Skin of body (tissue), 2 donors: ENCODE data around the gene ATP8B3. TPM values are rescaled to one million over a fixed set of nuclear protein-coding genes. Genes with fewer than 3 reads are reported as not detected.

ENCODE experiments used
- DNase-seq: peaks from one replicate; lab custom pipeline; 2025; lab: John Stamatoyannopoulos, UW
- total RNA-seq: library from RNA; depleted of rRNA; stranded (reverse); fragments of >200 nt; gene quantifications from one replicate; pipeline ENCODE4 v1.2.3, GENCODE V29; 2014

The ATP8B3 gene
- total RNA-seq, 1 donor from 2014 or later = 0.99 TPM

DNA sequence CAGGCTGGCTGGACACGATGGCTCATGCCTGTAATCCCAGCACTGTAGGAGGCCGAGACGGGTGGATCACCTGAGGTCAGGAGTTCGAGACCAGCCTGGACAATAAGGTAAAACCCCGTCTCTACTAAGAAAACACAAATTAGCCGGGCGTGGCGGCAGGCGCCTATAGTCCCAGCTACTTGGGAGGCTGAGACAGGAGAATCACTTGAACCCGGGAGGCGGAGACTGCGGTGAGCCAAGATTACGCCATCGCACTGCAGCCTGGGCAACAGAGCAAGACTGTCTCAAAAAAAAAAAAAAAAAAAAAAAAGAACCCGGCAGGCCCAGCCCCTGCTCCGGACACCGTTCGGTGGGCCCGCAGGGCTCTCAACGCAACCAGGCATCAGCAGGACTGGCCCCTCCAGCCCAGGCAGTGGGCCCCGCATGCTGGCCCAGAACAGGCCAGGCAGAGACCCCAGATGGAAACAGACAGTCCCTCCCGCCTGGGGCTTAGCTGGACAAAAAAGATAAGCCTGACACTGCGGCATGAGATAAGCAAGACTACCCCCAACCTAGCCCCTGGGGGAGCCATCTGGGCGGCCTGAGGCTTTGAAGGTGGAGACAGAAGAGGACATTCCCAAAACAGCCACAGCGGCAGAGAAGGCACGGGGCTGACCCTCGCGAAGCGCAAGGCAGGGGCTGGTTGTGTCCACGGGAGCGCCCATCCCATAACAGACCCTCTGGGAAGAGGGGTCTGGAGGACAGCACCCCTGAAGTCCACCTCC is 24.6 kb upstream of the ATP8B3 start:
- DNase-seq = no peak

DNA sequence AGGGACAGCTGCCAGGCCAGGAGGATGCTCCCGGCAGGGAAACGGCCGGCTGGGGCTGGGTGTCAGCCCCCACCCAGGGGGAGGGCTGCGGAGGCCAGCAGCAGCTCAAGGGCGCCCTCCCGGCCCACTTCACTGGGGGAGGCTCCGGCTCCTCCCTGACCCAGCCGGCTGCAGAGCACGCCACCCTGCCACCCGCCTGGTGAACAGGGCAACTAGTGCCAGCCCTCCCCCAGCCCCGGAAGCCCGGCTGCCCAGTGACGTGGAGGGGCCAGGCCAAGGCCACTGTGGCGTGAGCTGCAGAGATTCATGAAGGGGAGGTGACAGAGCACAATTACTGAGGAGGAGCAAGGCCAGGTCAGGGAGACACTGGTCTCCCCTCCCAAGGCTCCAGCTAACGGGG is 21.5 kb upstream of the ATP8B3 start:
- DNase-seq = no peak

- no peak for DNase-seq
Measured at GRCh38 chr19:1832046-1832663, 20.1 kb upstream of the ATP8B3 start.

DNA sequence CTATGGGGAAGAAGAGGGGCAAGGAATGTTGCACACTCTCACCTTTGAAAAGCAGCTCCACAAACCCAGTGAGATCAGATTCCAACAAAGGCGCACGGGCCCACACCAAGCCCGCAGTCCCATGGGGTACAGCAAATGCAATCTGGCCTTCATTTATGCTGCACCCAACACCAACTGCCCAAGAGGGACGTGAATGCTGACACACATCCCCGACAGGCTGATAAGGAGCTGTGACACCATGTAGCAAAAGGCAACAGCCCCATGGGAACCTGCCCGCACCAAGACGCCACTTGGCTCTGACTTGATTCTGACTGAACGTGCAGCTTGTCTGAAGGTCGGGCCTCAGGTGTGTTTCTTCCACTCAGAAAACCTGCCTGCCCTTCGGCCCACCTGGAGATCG is 18.9 kb upstream of the ATP8B3 start:
- no peak for DNase-seq

GRCh38 chr19:1830568-1830967 is 18.5 kb upstream of the ATP8B3 start:
- no peak for DNase-seq

GRCh38 chr19:1829958-1830357 is 17.9 kb upstream of the ATP8B3 start:
- DNase-seq = no peak

- no peak for DNase-seq
Measured at GRCh38 chr19:1828279-1829238, 16.5 kb upstream of the ATP8B3 start.

GRCh38 chr19:1827566-1828278 is 15.6 kb upstream of the ATP8B3 start:
- no peak for DNase-seq

DNA sequence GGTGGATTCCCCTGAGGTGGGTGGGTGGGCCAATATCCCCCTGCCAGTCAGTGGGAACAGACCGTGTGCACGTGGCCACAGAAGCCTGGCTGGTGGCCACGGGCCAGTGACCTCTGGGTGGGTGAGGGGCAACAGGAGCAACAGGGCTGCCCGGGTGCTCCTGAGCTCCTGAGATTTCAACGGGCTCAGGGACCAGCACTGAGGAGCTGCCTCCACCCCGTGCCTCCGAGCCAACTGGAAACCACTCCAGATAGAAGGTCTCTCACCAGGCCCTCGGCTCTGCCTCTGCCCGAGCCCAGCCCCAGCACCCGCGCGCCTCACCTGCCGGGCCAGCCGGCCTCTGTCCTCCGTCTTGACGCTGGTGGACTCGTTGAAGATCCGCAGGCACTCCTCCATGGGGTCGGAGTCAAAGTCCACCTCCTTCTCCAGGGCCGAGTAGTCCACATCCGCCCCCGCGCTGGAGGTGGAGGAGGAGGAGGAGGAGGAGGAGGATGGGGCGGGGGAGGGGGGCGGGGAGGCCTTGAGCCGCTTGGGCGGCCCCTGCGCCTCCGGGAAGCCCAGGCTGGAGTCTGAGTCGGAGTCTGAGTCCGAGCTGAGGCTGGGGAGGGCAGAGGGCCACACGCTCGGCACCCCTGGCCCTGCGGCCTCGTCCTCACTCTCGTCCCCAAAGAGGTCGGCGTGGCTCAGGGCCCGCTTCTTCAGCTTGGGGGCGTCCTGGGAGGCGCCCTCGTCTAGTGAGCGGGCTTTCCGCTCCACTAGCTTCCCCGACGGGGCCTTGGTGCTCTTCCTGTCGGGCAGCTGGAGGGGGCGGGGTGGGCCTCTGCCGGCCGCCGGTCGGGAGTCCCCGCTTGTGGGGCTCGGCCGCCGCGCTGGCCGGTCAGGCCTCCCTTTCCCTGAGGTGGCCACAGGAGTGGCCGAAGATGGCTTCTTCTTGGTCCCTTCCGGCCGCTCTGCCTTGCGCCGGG is 14.8 kb upstream of the ATP8B3 start:
- no peak for DNase-seq

DNA sequence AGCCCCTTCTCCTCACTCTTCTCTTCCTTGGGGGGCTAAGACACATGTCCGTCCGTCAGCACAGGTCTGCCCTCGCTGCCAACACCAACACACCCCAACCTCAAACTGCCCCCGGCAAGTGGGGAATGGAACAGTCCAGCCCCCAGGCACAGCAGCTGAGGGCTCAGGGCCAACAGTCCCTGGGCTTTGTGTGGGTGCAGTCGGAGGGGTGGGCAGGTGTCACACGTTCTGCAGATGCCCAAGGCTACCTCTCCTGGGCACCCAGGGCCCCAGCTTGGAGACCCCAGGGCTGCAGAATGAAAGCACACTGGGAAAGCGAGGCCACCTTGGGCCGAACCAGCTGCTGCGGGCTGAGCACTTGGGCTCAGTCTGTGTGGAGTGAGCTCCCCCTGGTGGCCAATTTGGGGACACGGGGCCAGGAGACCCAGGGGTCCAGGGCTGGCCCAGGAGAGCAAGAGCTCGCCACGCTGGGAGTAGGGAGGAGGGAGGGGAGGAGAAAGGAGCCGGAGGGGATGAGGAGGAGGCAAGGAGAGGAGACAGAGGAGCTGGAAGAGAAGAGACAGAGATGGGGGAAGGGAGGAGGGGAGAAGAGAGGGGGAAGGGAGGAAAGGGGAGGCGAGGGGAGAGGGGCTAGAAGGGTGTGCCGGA is 14.0 kb upstream of the ATP8B3 start:
- DNase-seq = peak; percentile 14

GRCh38 chr19:1824252-1824622 is 12.2 kb upstream of the ATP8B3 start:
- DNase-seq = no peak

- no peak for DNase-seq
Measured at GRCh38 chr19:1823539-1824251, 11.6 kb upstream of the ATP8B3 start.

DNA sequence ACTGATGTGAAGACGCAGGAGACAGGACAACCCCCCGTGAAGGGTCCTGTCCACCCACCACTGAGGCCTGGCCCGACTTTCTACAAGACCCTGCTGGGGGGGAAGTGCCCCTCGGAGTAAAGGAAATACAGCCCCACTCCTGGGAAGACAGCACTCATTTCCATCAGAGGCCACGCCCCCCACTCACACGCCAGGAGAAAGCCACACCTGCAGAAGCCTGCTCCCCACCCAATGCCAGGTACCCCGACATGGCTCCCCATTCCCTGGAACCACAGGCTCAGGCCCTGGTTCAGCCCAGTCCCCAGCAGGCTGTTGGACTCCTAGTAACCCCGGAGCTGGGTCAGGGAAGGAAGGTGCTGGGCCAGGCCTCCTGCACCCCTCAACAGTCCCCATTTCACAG is 10.9 kb upstream of the ATP8B3 start:
- no peak for DNase-seq

- no peak for DNase-seq
Measured at GRCh38 chr19:1822210-1822609, 10.1 kb upstream of the ATP8B3 start.

- no peak for DNase-seq
Measured at GRCh38 chr19:1819341-1820255, 7.5 kb upstream of the ATP8B3 start.

DNA sequence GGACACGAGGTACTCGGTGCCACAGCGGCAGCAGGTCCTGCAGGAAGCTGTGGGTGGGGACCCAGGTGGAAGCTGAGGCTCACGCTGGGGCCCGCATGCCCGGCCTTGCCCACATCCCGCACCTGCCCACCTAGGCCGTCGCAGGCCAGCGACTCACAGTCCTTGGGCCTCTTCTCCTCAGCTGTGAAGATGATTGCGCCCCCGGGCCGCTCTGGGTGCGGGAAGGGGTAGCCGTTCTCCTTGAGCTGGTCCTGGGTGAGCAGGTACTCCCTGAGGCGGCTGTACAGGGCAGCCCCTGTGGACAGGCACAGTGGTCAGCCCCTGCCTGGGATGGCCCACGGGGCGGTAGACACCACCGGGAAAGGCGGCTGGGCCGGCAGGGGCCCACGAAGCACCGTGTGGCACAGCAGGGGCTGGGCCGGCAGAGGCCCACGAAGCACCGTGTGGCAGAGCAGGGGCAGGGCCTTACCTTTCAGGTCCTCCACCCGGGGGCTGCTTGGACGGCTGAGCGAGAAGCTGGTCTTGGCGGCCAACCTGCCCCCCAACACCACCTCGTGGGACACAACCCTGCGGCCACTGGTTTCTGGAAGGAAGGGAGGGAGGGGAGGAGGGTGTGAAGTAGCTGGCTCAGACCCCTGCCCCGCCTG is 6.6 kb upstream of the ATP8B3 start:
- no peak for DNase-seq

DNA sequence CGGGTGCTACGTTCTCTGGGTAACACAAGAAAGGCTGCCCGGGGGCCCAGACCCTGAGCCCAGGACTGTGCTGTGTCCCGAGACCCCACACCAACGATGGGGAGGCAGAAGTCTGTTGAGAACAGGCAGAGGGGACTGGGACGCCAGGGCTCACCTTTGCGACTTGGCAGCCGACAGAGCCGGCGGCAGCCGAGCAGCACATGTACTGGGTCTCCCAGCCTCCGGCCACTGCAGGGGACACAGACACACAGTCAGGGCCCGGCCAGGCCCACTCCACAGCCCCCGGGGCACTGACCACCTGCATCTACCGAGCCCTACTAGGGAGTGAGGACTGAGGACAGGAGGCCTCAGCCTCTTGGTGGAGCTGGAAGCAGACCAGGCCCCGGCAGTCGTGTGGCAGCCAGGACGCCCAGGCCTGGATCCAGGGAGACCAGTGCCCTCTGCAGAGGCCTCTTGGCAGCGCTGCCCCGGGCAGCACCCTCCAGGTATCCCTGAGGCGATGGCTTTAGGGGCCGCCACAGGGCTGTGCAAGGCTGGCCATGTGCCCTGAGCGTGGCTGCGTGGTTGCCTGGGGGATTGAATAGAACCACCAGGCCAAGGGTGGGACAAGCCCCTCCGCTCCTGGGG is 5.6 kb upstream of the ATP8B3 start:
- DNase-seq = no peak
